GM23248 (cell line): Measurements from ENCODE around the gene HYOU1. TPM values are rescaled to one million over a fixed set of nuclear protein-coding genes. Genes with fewer than 3 reads are reported as not detected.

ENCODE experiments used
- DNase-seq: peaks from one replicate; pipeline ENCODE4 v3.0.0-alpha.2; 2015
- H2AFZ ChIP-seq: fragments of 200-600 bp; sonication (generic); 2 replicates; pipeline ENCODE4 v1.6.1; 2016; ENCODE audit warnings: antibody characterized with exemption
- H3F3A ChIP-seq: fragments of 200-600 bp; sonication (generic); 2 replicates; pipeline ENCODE4 v1.6.1; 2016; ENCODE audit warnings: mild to moderate bottlenecking, antibody characterized with exemption, mixed run types; ENCODE audit not compliant: insufficient read depth
- H3K27ac ChIP-seq: fragments of 200-600 bp; sonication (generic); 2 replicates; pipeline ENCODE4 v1.5.1; 2016; ENCODE audit warnings: mild to moderate bottlenecking
- H3K27me3 ChIP-seq: fragments of 200-600 bp; sonication (generic); replicated peaks from 2 replicates; pipeline ENCODE4 v1.6.1; 2016; ENCODE audit warnings: mild to moderate bottlenecking; ENCODE audit not compliant: insufficient read depth
- H3K36me3 ChIP-seq: fragments of 200-600 bp; sonication (generic); 2 replicates; pipeline ENCODE4 v1.6.1; 2016; ENCODE audit warnings: low read depth, mild to moderate bottlenecking
- H3K4me1 ChIP-seq: fragments of 200-600 bp; sonication (generic); 2 replicates; pipeline ENCODE4 v1.6.1; 2016; ENCODE audit warnings: mild to moderate bottlenecking; ENCODE audit not compliant: insufficient read depth
- H3K4me2 ChIP-seq: fragments of 200-600 bp; sonication (generic); one replicate; pipeline ENCODE4 v1.6.1; 2016; ENCODE audit warnings: mild to moderate bottlenecking; ENCODE audit not compliant: unreplicated experiment
- H3K4me3 ChIP-seq: fragments of 200-600 bp; sonication (generic); 2 replicates; pipeline ENCODE4 v1.5.1; 2016; ENCODE audit warnings: mild to moderate bottlenecking
- H3K79me2 ChIP-seq: fragments of 200-600 bp; sonication (generic); 2 replicates; pipeline ENCODE4 v1.6.1; 2016; ENCODE audit warnings: mild to moderate bottlenecking; ENCODE audit not compliant: insufficient read depth
- H3K9ac ChIP-seq: fragments of 200-600 bp; sonication (generic); 2 replicates; pipeline ENCODE4 v1.6.1; 2016; ENCODE audit warnings: mild to moderate bottlenecking
- H3K9me2 ChIP-seq: fragments of 200-600 bp; sonication (generic); 2 replicates; pipeline ENCODE4 v1.6.1; 2016; ENCODE audit warnings: mixed run types, mild to moderate bottlenecking, moderate library complexity; ENCODE audit not compliant: insufficient read depth
- H3K9me3 ChIP-seq: fragments of 200-600 bp; sonication (generic); one replicate; pipeline ENCODE4 v1.6.1; 2017; ENCODE audit warnings: low read depth
- H4K20me1 ChIP-seq: fragments of 200-600 bp; sonication (generic); 2 replicates; pipeline ENCODE4 v1.6.0; 2016; ENCODE audit not compliant: insufficient read depth
- EZH2 ChIP-seq: fragments of 200-600 bp; sonication (generic); IDR thresholded peaks from 2 replicates; pipeline ENCODE4 v1.6.1; 2018; ENCODE audit warnings: antibody characterized with exemption, mild to moderate bottlenecking; ENCODE audit not compliant: insufficient read depth, poor library complexity, severe bottlenecking
- EZH2phosphoT487 ChIP-seq: fragments of 200-600 bp; sonication (generic); IDR thresholded peaks from 2 replicates; pipeline ENCODE4 v1.6.1; 2018; ENCODE audit warnings: antibody characterized with exemption, moderate library complexity, mild to moderate bottlenecking, low read depth; ENCODE audit not compliant: insufficient read depth
- WGBS, 2 experiments: methylation state at CpG; one replicate each; pipeline ENCODE4 v1.1.6; 2015 to 2017; ENCODE audit warnings: low lambda C conversion rate in 2 of 2, low coverage in 1 of 2; ENCODE audit errors: missing lambda C conversion rate in 2 of 2; 5-methylcytosine and 5-hydroxymethylcytosine counted together
- in situ Hi-C: fragments of 300-500 bp; cut with MboI; formaldehyde crosslinking; loops from 2 replicates; pipeline ENCODE4 v1.15.0; 2020
- polyA plus RNA-seq: library from polyadenylated mRNA; unstranded; fragments of >200 nt; fragmentation: Nextera tagmentation; extraction: Ambion mirVana; gene quantifications from 2 replicates; pipeline ENCODE4 v1.2.1, GENCODE V29; 2016
- total RNA-seq: library from RNA; depleted of rRNA; stranded (reverse); fragments of >200 nt; shearing (Covaris generic); gene quantifications from 2 replicates; pipeline ENCODE4 v1.2.3, GENCODE V29; 2014

HYOU1 gene
- total and polyA plus RNA-seq, 2 experiments from 2014 or later = 56.3 to 85.4 TPM

DNA sequence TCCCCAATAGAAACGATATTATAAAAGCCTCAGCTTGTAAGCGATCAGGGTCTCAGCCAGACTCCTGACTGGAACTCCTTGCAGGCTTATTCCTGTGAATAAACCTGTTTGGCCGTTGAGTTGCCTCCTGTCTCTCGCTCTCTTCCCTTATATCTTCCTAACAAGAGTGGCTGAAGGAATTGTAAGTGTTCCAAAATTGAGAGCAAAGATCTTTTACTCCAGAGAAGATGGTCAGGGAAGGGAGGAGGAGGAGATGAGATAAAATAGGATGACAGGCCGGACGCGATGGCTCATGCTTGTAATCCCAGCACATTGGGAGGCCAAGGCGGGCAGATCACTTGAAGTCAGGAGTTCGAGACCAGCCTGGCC, 25.1 kb downstream of the HYOU1 start:
- Histone ChIP-seq H3K36me3 (no peaks in the 10 kb centered on the region), H3K27me3 (no peaks in the 10 kb centered on the region), H3K9ac (no peak overlapping the region), H3K4me3 (no peak overlapping the region), H3K79me2 (no peaks in the 10 kb centered on the region), H3F3A (no peaks in the 10 kb centered on the region), H3K27ac (no peak overlapping the region), H2AFZ (peak overlapping the region; percentile 98; the same call in 1 of the 2 replicates), H4K20me1 (no peaks in the 10 kb centered on the region), H3K9me2 (no peaks in the 10 kb centered on the region), H3K4me1 (peaks cover 6% of the 10 kb centered on the region; the same call in 1 of the 2 replicates), H3K4me2 (no peak overlapping the region), H3K9me3 (no peaks in the 10 kb centered on the region)
- 92 to 93% methylated on average over 9 of the region's 9 CpGs for WGBS, 2 experiments
- in situ Hi-C loops = no loop called here
- TF ChIP-seq EZH2phosphoT487 (no peak), EZH2 (no peak)
- no peak for DNase-seq

DNA sequence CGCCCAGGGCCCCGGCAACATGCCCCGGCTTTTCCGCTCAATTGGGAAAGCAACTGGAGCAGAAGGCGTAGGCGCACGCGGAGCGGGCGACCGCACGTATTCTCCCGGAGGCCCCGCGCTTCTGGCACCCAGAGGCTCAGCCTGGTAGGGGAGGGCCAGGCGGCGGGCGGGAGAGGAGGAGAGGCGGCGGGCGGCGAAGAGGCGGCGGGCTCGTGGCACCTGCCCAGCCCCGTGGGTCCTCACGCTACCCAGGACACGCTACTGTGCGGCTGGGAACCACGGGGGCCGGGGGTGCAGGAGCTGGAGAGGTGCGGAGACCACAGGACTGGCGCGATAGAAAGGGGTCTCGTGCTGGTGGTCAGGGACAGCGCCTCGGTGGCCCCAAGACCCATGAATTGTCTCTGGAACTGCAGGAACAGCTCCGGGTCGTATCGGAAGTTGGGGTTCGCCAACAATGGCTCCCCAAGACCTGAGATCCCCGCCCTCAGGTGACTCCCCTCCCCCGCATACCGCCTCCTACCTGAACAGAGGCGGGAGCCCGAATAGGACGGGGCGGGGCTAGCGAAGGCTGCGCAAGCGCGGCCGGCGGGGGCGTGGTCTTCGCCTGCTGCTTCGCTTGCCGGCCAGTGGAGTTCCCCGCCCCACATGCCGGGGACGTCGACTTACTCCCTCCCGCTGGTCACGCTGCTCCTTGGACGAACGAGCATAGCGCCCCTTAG, 26.5 kb downstream of the HYOU1 start, which contains the start of gene SLC37A4:
TSS of gene SLC37A4 (minus strand) at position 549 of the 719 bp plus-strand sequence.
- H3K9ac ChIP-seq = peak within 1 kb of the TSS; percentile 76
- no peaks in the 10 kb centered on the region for H3F3A ChIP-seq
- H3K9me3 ChIP-seq = no peaks in the 10 kb centered on the region
- H3K79me2 ChIP-seq = no peaks in the 10 kb centered on the region
- H3K27ac ChIP-seq = no peak within 1 kb of the TSS
- peaks cover 6% of the 10 kb centered on the region; the same call in 1 of the 2 replicates for H3K4me1 ChIP-seq
- in situ Hi-C loops = no loop called here
- H2AFZ ChIP-seq = peak within 1 kb of the TSS; percentile 98
- peak within 1 kb of the TSS; percentile 94 for H3K4me2 ChIP-seq
- no peaks in the 10 kb centered on the region for H4K20me1 ChIP-seq
- H3K9me2 ChIP-seq = no peaks in the 10 kb centered on the region
- TF ChIP-seq EZH2phosphoT487 (no peak), EZH2 (no peak)
- no peaks in the 10 kb centered on the region for H3K27me3 ChIP-seq
- H3K4me3 ChIP-seq = peak within 1 kb of the TSS; percentile 90
- peak; percentile 100 for DNase-seq
- H3K36me3 ChIP-seq = no peaks in the 10 kb centered on the region
- WGBS, 2 experiments = 1 to 2% methylated on average over 31 to 65 of the region's 67 CpGs

DNA sequence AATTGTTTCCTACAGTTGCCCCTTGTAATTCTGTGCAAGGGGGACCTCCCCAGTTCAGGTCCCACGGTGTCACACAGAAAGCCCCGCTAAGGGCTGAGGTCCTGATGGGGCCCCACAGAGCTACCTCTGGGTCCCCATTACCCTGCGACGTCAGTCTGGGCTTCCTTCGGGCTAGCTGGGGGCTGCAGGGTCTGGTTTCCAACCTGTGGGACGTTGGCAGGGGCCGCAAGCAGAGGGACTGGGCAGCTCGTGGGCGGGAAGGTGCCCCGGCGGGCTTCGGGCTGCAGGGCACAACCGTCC, 27.0 kb downstream of the HYOU1 start:
- H3K27me3 ChIP-seq = no peaks in the 10 kb centered on the region
- 12 to 22% methylated on average over 9 to 13 of the region's 13 CpGs for WGBS, 2 experiments
- no peak for TF ChIP-seq EZH2phosphoT487
- no peak for TF ChIP-seq EZH2
- peaks cover 6% of the 10 kb centered on the region; the same call in 1 of the 2 replicates for H3K4me1 ChIP-seq
- H3F3A ChIP-seq = no peaks in the 10 kb centered on the region
- no peak for DNase-seq
- no peaks in the 10 kb centered on the region for H3K9me3 ChIP-seq
- H3K79me2 ChIP-seq = no peaks in the 10 kb centered on the region
- no peak overlapping the region for H3K27ac ChIP-seq
- H3K36me3 ChIP-seq = no peaks in the 10 kb centered on the region
- in situ Hi-C loops = no loop called here
- H4K20me1 ChIP-seq = no peaks in the 10 kb centered on the region
- peak overlapping the region; percentile 90 for H3K4me3 ChIP-seq
- H3K4me2 ChIP-seq = peak overlapping the region; percentile 94
- H2AFZ ChIP-seq = peak overlapping the region; percentile 98
- no peaks in the 10 kb centered on the region for H3K9me2 ChIP-seq
- H3K9ac ChIP-seq = peak overlapping the region; percentile 76

DNA sequence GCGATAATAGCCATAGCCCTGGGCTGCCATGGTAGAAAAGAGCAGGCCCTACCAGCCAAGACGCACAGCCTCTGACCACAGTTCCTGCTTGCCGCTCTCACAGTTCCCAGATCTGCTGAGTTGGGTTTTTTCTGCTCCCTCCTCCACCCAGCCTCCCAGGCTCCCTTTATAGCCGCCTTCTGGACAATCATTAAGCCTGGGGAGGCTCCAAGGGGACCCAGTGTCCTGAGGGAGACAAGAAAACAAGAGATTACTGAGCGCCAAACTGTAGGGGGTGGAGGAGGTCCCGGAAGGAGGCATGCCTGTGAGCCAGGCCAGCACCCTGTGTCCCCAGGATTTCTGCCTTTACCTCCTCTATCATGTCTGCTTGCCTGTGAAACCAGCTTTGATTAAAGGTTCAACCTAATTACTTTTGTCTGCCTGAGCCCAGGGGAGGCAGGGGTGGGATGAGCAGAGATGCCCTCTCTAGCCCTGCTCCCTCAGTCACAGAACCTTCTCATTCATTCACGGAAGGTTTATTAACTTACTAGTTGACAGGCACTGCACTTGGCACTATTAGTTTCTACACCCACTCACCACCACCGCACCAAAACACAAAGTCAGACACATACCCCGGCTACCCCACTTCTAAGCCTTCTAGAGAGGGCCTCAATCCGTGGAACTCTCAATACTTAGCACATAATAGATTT, 27.5 kb downstream of the HYOU1 start:
- Histone ChIP-seq H3K9me2 (no peaks in the 10 kb centered on the region), H3K9me3 (no peaks in the 10 kb centered on the region), H3K9ac (peak overlapping the region; percentile 76), H3F3A (no peaks in the 10 kb centered on the region), H3K36me3 (no peaks in the 10 kb centered on the region), H2AFZ (peak overlapping the region; percentile 98), H3K4me3 (peak overlapping the region; percentile 90), H3K4me1 (peaks cover 6% of the 10 kb centered on the region; the same call in 1 of the 2 replicates), H3K27me3 (no peaks in the 10 kb centered on the region), H4K20me1 (no peaks in the 10 kb centered on the region), H3K27ac (no peak overlapping the region), H3K4me2 (no peak overlapping the region), H3K79me2 (no peaks in the 10 kb centered on the region)
- in situ Hi-C loops = no loop called here
- no peak for DNase-seq
- TF ChIP-seq EZH2 = no peak
- TF ChIP-seq EZH2phosphoT487 = no peak
- WGBS, 2 experiments = 83 to 89% methylated on average over 10 of the region's 10 CpGs
